HG03432 (cell line): ENCODE results near the gene L3MBTL2.

Experiments
- ATAC-seq: cut with Tn5 transposase; IDR thresholded peaks from one replicate; pipeline ENCODE4 v1.9.1; 2021; ENCODE audit warnings: mild to moderate bottlenecking, moderate library complexity; ENCODE audit not compliant: unreplicated experiment

The L3MBTL2 gene

GRCh38 chr22:41264408-41264941 is 59.4 kb downstream of the L3MBTL2 start:
- ATAC-seq: no peak

GRCh38 chr22:41267958-41268357 is 62.8 kb downstream of the L3MBTL2 start:
- no peak for ATAC-seq

GRCh38 chr22:41271787-41272186 is 66.7 kb downstream of the L3MBTL2 start:
- ATAC-seq: no peak

- ATAC-seq: no peak
These were observed 68.0 kb downstream of the L3MBTL2 start for GRCh38 chr22:41273128-41273527.

- ATAC-seq: no peak
These were observed 69.7 kb downstream of the L3MBTL2 start for GRCh38 chr22:41274856-41275255.

GRCh38 chr22:41280065-41280464 is 75.0 kb downstream of the L3MBTL2 start:
- no peak for ATAC-seq

- no peak for ATAC-seq
These were observed 75.7 kb downstream of the L3MBTL2 start for GRCh38 chr22:41280854-41281253.
